Caco-2 (cell line): ENCODE measurements around the gene NFE2L2. TPM values are rescaled to one million over a fixed set of nuclear protein-coding genes. Genes with fewer than 3 reads are reported as not detected.

ENCODE experiments used
- BruUV-seq: library from RNA; stranded (reverse); fragments of 400-500 nt; replicated peaks from 2 replicates; lab custom pipeline; 2021; lab: Mats Ljungman, UMichigan
- CTCF ChIA-PET: fragments of 300-600 bp; sonication (Branson Sonifier 250); formaldehyde crosslinking; loops from one replicate; lab custom pipeline; 2022; ENCODE audit warnings: antibody characterized with exemption; lab: Charles Lee
- POLR2A ChIA-PET: fragments of 300-600 bp; sonication (Branson Sonifier 250); formaldehyde crosslinking; loops from one replicate; lab custom pipeline; 2022; ENCODE audit warnings: antibody characterized with exemption; lab: Charles Lee
- DNase-seq, 2 experiments: peaks; one replicate each; pipeline versions ENCODE4 v3.0.0 to v3.0.0-alpha.2; 2020 to 2022
- H3K27me3 ChIP-seq: replicated peaks from 2 replicates; pipeline ENCODE4 v1.6.0; 2011; ENCODE audit warnings: low read length; ENCODE audit not compliant: control insufficient read depth, insufficient read depth
- H3K36me3 ChIP-seq: 2 replicates; pipeline ENCODE4 v1.5.1; 2011; ENCODE audit warnings: low read length; ENCODE audit not compliant: control insufficient read depth, insufficient read depth
- H3K4me1 ChIP-seq: fragments of 250-450 bp; sonication (Bioruptor Pico); 2 replicates; pipeline ENCODE4 v1.5.1; 2020; ENCODE audit warnings: mild to moderate bottlenecking
- H3K4me3 ChIP-seq: 2 replicates; pipeline ENCODE4 v1.5.1; 2011; ENCODE audit warnings: low read depth, mild to moderate bottlenecking, control low read depth, low read length
- H3K9me3 ChIP-seq: fragments of 250-450 bp; sonication (Bioruptor Pico); 2 replicates; pipeline ENCODE4 v1.5.1; 2020; ENCODE audit warnings: mild to moderate bottlenecking, moderate library complexity
- H3K27ac Mint-ChIP-seq: one replicate; pipeline ENCODE4 v1.8.0; 2022; ENCODE audit warnings: mixed read lengths; ENCODE audit not compliant: unreplicated experiment
- H3K27me3 Mint-ChIP-seq: one replicate; pipeline ENCODE4 v1.8.0; 2022; ENCODE audit warnings: mixed read lengths; ENCODE audit not compliant: insufficient read depth, unreplicated experiment
- H3K36me3 Mint-ChIP-seq: one replicate; pipeline ENCODE4 v1.8.0; 2022; ENCODE audit warnings: mild to moderate bottlenecking, mixed read lengths; ENCODE audit not compliant: insufficient read depth, unreplicated experiment
- H3K4me1 Mint-ChIP-seq: one replicate; pipeline ENCODE4 v1.8.0; 2022; ENCODE audit warnings: low read depth, mixed read lengths; ENCODE audit not compliant: unreplicated experiment
- H3K4me3 Mint-ChIP-seq: one replicate; pipeline ENCODE4 v1.8.0; 2022; ENCODE audit warnings: mild to moderate bottlenecking, moderate library complexity, mixed read lengths; ENCODE audit not compliant: unreplicated experiment
- H3K9me3 Mint-ChIP-seq: one replicate; pipeline ENCODE4 v1.8.0; 2022; ENCODE audit warnings: mixed read lengths; ENCODE audit not compliant: unreplicated experiment
- CTCF ChIP-seq, 2 experiments: fragments of 200-600 bp in 1 of 2; IDR thresholded peaks; 1 replicate in 1 of 2; 2 replicates in 1 of 2; pipeline versions ENCODE4 v1.5.1 to v1.8.0; 2011 to 2022; ENCODE audit warnings: antibody characterized with exemption in 1 of 2, control low read depth in 1 of 2, inconsistent platforms in 1 of 2, low read depth in 1 of 2, low read length in 1 of 2, mild to moderate bottlenecking in 1 of 2, moderate library complexity in 1 of 2; ENCODE audit not compliant: insufficient read depth in 1 of 2, severe bottlenecking in 1 of 2, unreplicated experiment in 1 of 2
- intact Hi-C: fragments of 100-400 bp; cut with micrococcal nuclease; formaldehyde crosslinking; loops from one replicate; pipeline ENCODE4 v1.10.0; 2022; ENCODE audit not compliant: unreplicated experiment
- total RNA-seq: library from RNA; stranded (reverse); gene quantifications from 2 replicates; pipeline ENCODE4 v1.2.3, GENCODE V29; 2022

The NFE2L2 gene
- total RNA-seq, 1 experiment from 2014 or later = 75.7 TPM

- Histone ChIP-seq H3K4me3 (no peak overlapping the region), H3K4me1 (no peaks in the 10 kb centered on the region), H3K9me3 (no peaks in the 10 kb centered on the region), H3K36me3 (no peaks in the 10 kb centered on the region), H3K27me3 (no peaks in the 10 kb centered on the region)
- H3K4me1 Mint-ChIP-seq = no peaks in the 10 kb centered on the region
- no peak overlapping the region for H3K27ac Mint-ChIP-seq
- BruUV-seq = no TSS peak
- CTCF ChIA-PET = no interaction called here
- DNase-seq = no peak
- POLR2A ChIA-PET = no interaction called here
- H3K36me3 Mint-ChIP-seq = no peaks in the 10 kb centered on the region
- intact Hi-C loops = no loop called here
- H3K9me3 Mint-ChIP-seq = no peaks in the 10 kb centered on the region
- no peaks in the 10 kb centered on the region for H3K27me3 Mint-ChIP-seq
- TF ChIP-seq CTCF (IDR thresholded peaks at IDR 0.05; ENCODE audit: insufficient read depth in 1 of 2, low read depth in 1 of 2, low read length in 1 of 2, severe bottlenecking in 1 of 2, unreplicated experiment in 1 of 2) = no peak
- no peak overlapping the region for H3K4me3 Mint-ChIP-seq
Measured at GRCh38 chr2:177306550-177306949, 42.0 kb upstream of the NFE2L2 start.

GRCh38 chr2:177303939-177304338, 39.4 kb upstream of the NFE2L2 start:
- H3K27me3 Mint-ChIP-seq = no peaks in the 10 kb centered on the region
- no peaks in the 10 kb centered on the region for H3K9me3 Mint-ChIP-seq
- intact Hi-C loops = no loop called here
- CTCF ChIA-PET = no interaction called here
- H3K4me3 Mint-ChIP-seq = no peak overlapping the region
- no TSS peak for BruUV-seq
- no peak overlapping the region for H3K27ac Mint-ChIP-seq
- no peaks in the 10 kb centered on the region for H3K4me1 ChIP-seq
- no peaks in the 10 kb centered on the region for H3K36me3 Mint-ChIP-seq
- TF ChIP-seq CTCF (IDR thresholded peaks at IDR 0.05; ENCODE audit: insufficient read depth in 1 of 2, low read depth in 1 of 2, low read length in 1 of 2, severe bottlenecking in 1 of 2, unreplicated experiment in 1 of 2) = no peak
- no peaks in the 10 kb centered on the region for H3K27me3 ChIP-seq
- POLR2A ChIA-PET = no interaction called here
- no peak overlapping the region for H3K4me3 ChIP-seq
- H3K9me3 ChIP-seq = no peaks in the 10 kb centered on the region
- no peak for DNase-seq
- H3K4me1 Mint-ChIP-seq = no peaks in the 10 kb centered on the region
- H3K36me3 ChIP-seq = no peaks in the 10 kb centered on the region

- no peak overlapping the region for H3K27ac Mint-ChIP-seq
Measured at GRCh38 chr2:177302552-177302951, 38.0 kb upstream of the NFE2L2 start.

More at GRCh38 chr2:177302552-177302951, 38.0 kb upstream of the NFE2L2 start:
- DNase-seq = no peak
- H3K9me3 ChIP-seq = no peaks in the 10 kb centered on the region
- H3K4me3 Mint-ChIP-seq = no peak overlapping the region
- no peaks in the 10 kb centered on the region for H3K4me1 Mint-ChIP-seq
- H3K4me3 ChIP-seq = no peak overlapping the region
- H3K36me3 Mint-ChIP-seq = no peaks in the 10 kb centered on the region
- ChIA-PET CTCF (no interaction called here), POLR2A (no interaction called here)
- BruUV-seq = no TSS peak
- no peaks in the 10 kb centered on the region for H3K27me3 Mint-ChIP-seq
- intact Hi-C loops = no loop called here
- H3K36me3 ChIP-seq = no peaks in the 10 kb centered on the region
- H3K27me3 ChIP-seq = no peaks in the 10 kb centered on the region
- no peaks in the 10 kb centered on the region for H3K9me3 Mint-ChIP-seq
- no peak for TF ChIP-seq CTCF (IDR thresholded peaks at IDR 0.05; ENCODE audit: insufficient read depth in 1 of 2, low read depth in 1 of 2, low read length in 1 of 2, severe bottlenecking in 1 of 2, unreplicated experiment in 1 of 2)
- H3K4me1 ChIP-seq = no peaks in the 10 kb centered on the region
